Left ventricle myocardium superior (tissue), 1 donor: ENCODE measurements around the gene PIK3AP1. TPM values are rescaled to one million over a fixed set of nuclear protein-coding genes. Genes with fewer than 3 reads are reported as not detected.
"Not testable (repeated sequence)": the region's sequence is repeated elsewhere in the genome, so short reads cannot be mapped to it uniquely, and the experiment has no call there.

Experiments
- ATAC-seq: fragments of 200-7000 bp; cut with Tn5 transposase; one replicate; pipeline ENCODE4 v1.9.1; 2020; ENCODE audit warnings: mild to moderate bottlenecking, moderate library complexity
- DNase-seq: peaks from one replicate; pipeline ENCODE4 v3.0.0-alpha.2; 2020
- intact Hi-C: fragments of 100-400 bp; cut with micrococcal nuclease; formaldehyde crosslinking; loops from one replicate; pipeline ENCODE4 v1.11.0; 2022
- total RNA-seq: library from RNA; stranded (reverse); fragmentation: NEBNext Ultra II Directional; extraction: Animal tissue kit (Norgen Biotek cat#: 25700); gene quantifications from one replicate; pipeline ENCODE4 v1.2.1, GENCODE V29; 2021
- donor health status: DM: no; HTN: yes; CAD: no; lungs with severe emphysema.

Gene PIK3AP1
- total RNA-seq, 1 donor from 2014 or later = 7.5 TPM

GRCh38 chr10:96596422-96597407 lies 123.6 kb downstream of the PIK3AP1 start:
- no peak for DNase-seq
- intact Hi-C loops = no loop called here
- no peak for ATAC-seq

DNA sequence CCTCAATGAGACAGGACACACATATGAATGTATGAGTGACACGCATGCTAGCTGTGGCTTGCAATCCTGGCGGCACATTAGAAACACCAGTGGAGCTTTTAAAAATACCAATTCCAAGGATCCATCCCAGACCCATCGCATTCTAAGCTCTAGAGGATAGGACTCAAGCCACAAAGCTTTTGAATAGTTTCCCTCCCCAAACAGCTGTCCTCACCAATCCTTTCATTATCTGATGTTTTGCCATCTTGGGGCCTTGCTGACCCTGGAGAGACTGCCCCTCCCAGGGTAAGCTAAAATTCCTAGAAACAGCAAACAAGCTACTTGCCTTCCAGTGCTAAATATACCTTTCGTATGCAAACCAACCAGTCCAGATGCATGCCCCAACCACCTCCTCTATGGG lies 124.6 kb downstream of the PIK3AP1 start:
- DNase-seq (no peak), ATAC-seq (no peak)
- intact Hi-C loops = no loop called here

DNA sequence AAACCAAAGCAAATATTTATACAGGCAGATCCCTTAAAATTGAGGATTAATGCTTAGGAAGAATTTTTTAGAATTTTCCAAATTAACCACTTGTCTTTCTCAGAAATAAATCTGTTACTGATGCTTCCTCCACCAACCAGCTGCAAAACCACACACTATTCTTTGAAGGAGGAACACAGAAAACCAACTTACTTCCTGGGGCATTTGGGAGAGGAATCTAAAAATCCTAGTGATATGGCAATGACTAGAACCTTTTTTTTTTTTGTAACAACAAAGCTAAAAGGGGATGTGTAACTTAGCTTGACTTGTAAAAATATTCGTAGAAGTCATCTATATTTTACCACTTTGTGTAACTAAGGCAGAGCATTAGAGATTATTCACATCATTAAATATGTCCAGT lies 128.4 kb downstream of the PIK3AP1 start:
- no peak for DNase-seq
- intact Hi-C loops = no loop called here
- ATAC-seq = no peak

- intact Hi-C loops = no loop called here
- DNase-seq (no peak), ATAC-seq (no peak)
Observed at GRCh38 chr10:96588616-96589419, 131.5 kb downstream of the PIK3AP1 start.

GRCh38 chr10:96588060-96588554 lies 132.2 kb downstream of the PIK3AP1 start:
- DNase-seq (no peak), ATAC-seq (no peak)
- intact Hi-C loops = no loop called here

- no peak for DNase-seq
- intact Hi-C loops = no loop called here
Observed at GRCh38 chr10:96587264-96588059, 132.9 kb downstream of the PIK3AP1 start.

DNA sequence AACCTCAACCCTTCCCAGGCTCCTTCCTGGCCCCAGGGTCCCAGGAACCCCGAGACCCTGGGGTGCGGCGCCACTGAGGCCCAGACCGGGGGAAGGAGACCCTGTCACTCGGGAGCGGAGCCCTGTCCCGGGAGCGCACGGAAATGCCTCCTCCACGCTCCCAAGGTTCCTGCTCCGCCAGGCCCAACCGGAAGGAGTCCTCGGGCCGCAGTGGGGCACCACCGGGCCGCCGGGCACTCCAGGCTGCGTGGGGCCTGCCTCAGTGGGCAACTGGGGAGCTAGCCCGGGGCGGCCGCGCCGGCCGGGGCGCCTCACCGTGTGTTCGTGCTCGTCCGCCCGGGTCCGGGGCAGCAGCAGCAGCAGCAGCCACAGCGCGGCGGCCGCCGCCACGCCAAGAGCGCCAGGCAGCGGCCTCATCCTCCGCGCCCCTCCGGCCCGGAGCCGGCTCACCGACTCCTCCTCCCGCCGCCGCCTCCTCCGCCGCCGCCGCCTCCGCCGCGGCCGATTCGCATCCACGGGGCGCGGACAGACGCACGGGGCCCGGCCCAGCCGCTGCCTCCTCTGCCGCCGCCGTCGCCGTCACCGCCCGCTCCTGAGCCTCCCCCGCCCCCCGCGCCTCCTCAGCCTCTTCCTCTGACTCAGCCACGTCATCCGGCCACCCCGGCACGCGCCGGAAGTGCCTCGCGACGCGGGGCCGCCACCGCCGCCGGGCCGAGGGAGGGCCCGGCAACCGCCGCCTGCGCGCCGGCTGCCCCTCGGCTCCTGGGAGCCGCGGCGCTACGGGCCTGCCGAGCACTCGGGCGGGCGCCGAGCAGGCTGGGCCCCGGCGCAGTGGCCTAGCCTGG lies 133.7 kb downstream of the PIK3AP1 start, which contains the start of gene TM9SF3:
Gene TM9SF3 (minus strand): TSS at position 594 of the 845 bp plus-strand sequence. CDS start 177 bp downstream, at position 417.
- ATAC-seq (peak; percentile 93), DNase-seq (peak; percentile 97)
- intact Hi-C loops = no loop called here

More at GRCh38 chr10:96587264-96588059, 132.9 kb downstream of the PIK3AP1 start:
- peak; percentile 2 for ATAC-seq

DNA sequence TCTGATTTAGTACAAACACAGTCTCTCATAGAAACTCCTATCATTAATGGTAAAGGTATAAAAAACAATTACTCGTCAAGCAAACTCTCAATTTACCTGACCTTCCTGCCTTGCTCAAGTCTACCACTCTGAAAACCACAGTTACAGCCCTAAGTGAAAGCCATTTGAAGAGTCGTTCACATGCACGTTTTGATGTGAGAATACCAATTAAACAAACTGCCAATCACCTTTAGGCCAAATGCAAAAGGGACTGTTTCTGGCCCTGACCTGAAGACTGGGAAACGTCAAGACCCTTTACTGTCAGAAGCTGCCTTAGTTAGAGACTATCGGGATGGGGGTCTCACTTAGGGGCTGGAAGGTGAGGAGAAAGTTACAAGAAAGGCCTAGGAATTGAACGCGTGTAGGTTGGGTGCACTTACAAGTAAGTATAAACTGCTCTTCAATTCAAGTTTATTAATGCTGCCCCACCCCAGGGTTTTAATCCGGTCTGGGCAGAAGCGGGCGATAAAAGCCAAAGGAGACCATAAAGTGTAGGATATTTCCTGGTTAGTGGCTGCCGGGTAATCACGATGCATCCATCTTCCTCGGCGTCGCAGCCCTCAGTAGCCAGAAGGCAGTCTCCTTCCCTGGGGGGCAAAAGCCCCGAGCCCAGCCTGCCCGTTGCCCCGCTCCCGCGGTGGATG lies 134.4 kb downstream of the PIK3AP1 start:
- no peak for DNase-seq
- intact Hi-C loops = no loop called here
- no peak for ATAC-seq

DNA sequence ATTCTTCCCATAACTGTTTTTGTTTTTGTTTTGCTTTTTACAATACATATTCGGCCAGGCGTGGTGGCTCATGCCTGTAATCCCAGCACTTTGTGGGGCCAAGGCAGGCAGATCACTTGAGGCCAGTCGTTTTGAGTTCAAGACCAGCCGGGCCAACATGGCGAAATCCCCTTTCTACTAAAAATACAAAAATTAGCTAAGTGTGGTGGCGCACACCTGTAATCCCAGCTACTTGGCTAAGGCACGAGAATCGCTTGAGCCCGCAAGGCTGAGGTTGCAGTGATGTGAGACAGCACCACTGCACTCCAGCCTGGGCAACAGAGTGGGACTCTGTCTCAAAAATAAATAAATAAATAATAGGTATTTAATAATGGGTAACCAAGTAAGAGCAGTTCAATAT lies 135.8 kb downstream of the PIK3AP1 start:
- ATAC-seq (no peak), DNase-seq (no peak)
- intact Hi-C loops = no loop called here

DNA sequence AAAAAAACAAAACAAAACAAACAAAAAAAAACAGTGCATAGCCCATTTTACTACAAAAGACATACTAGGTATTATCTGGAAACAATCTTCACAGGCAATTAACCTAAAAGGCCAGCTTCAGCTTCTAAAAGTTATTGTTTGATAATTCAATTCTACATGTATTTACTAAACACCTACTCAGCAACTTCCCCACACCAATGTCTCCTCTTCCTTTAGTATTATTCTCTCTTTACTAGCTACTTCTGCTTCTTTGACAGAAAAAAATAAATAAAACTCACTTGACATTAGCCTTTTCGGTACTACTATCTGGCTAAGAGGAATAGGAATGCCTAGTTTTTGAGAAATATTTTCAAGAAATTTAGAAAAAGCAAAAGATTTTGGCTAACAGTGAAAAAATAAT lies 136.3 kb downstream of the PIK3AP1 start:
- ATAC-seq = no peak
- DNase-seq = no peak
- intact Hi-C loops = no loop called here

DNA sequence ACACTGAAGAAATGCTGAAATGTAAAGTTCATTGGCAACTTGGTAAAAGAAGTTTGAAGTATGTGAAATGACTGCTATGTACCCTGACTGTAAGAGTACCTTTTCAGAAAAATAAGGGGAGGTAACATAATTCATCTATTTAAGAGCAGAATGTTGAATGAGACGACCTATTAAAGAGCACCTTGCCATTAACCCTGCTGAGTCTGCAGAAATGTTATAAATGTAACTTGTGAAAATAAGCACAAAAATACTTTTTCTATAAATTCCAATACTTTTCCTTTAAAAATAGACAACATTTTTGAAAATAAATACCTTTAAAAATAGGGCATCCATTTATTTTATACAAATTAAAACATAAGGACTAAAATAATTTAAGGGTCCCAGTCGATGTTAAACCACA lies 141.2 kb downstream of the PIK3AP1 start:
- DNase-seq = no peak
- no peak for ATAC-seq
- intact Hi-C loops = no loop called here

GRCh38 chr10:96578633-96579032 lies 141.7 kb downstream of the PIK3AP1 start:
- no peak for DNase-seq
- intact Hi-C loops = no loop called here
- no peak for ATAC-seq

- intact Hi-C loops = no loop called here
- no peak for ATAC-seq
- no peak for DNase-seq
Observed at GRCh38 chr10:96578022-96578421, 142.3 kb downstream of the PIK3AP1 start.

GRCh38 chr10:96577069-96577468 lies 143.2 kb downstream of the PIK3AP1 start:
- intact Hi-C loops = no loop called here
- ATAC-seq (no peak), DNase-seq (no peak)

DNA sequence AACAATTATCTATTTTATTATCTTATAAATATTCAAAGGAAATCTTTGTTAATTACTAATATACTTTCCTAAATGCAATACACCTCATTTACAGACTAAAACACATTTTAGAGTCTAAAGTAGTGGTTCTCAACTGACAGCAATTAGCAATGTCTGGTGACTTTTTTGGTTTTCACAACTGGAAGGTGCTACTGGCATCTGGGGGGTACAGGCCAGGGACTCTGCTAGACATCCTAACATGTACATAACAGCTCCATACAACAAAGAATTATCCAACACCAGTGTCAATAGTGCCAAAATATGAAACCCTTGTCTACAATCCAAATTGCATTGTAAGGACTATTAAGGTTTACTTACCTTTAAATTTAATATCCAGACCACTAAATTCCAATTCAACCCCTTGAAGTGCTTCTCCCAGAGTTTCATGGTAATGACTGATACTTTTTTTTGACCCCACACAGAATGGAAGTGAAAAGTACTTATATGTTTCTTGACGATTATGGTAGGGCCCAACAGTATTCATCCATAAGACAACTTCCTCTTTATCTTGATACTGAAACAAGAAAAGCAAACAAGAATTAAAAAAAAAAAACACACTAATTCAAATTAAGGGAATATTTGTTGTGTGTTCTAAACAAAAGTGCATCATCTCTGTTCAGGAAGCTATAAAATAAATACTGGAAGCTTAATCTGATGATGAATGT lies 143.9 kb downstream of the PIK3AP1 start:
- DNase-seq (no peak), ATAC-seq (no peak)
- intact Hi-C loops = no loop called here

DNA sequence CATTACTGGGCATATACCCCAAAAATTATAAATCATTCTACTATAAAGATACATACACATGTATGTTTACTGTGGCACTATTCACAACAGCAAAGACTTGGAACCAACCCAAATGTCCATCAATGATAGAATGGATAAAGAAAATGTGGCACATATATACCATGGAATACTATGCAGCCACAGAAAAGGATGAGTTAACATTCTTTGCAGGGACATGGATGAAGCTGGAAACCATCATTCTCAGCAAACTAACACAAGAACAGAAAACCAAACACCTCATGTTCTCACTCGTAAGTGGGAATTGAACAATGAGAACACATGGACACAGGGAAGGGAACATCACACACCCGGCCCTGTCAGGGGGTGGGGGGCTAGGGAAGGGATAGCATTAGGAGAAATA lies 145.8 kb downstream of the PIK3AP1 start:
- ATAC-seq, intact Hi-C loops, DNase-seq: not testable (repeated sequence)

DNA sequence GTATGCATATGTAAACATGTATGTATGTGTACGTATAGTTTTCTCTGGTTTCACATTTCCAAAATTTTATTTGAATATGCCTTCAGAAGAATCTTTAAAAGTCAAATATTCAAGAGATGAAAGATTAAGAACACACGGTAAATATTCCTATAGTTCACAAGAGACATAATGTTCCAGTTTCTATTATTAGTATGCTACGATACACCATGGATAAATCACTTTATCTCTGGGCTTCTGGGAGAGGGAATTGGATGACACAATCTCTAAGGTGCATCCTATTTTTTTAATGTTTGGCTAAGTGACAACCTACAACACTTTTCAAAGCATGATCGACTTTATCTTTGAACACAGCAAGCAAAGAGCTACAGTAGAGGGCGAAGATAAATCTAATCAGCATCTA lies 147.3 kb downstream of the PIK3AP1 start:
- intact Hi-C loops = no loop called here
- no peak for DNase-seq
- no peak for ATAC-seq
